ENCODE data around the gene TAF1D. TPM values are rescaled to one million over a fixed set of nuclear protein-coding genes. Genes with fewer than 3 reads are reported as not detected.

TAF1D gene
- total RNA-seq, 1 experiment from 2014 or later = 272 TPM

DNA sequence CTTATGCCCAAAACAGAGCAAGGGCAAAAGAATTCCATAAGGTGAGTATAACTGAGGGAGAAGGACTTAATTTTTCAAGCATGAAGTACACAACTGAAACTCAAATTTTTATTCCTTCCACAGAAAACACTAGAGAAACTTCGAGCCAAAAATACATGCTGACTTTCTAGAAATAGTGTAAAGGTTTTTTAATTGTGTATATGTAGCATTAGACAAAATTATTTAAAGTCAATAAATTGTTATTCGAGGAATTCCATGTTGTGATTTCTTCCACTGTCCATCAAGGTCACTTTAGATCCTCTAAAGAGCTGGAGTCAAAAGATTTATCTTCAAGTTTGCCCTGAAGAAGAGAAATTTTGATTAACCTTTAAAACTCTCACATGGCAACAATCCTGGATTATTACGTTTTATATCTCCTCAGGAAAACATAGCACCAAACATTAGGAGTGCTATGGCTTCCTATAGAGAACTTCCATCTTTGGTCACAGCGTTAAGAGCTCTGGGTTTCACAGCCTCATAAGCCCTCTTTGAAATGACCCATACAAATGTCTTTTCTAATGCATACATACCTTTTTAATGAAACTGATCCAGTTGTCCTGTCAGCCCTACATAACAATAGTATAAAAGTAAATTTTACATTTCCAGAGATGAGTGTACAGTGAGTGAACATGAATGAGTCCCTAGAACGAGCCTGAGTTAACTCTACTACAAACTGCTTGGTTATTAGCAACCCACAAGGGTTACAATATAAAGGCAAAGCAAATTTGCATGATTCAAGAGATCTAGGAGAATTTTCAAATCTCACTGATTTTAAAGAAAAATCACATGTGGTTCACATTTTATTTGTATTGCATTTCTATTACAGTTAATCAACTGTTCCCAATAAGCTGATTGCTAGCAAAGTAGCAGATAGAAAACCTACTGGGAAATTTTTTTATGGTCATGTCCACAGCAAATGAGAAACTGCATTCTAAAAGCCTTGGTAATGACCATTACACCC is 10.9 kb downstream of the TAF1D start:
- H3K36me3 Mint-ChIP-seq (ENCODE audit: insufficient read depth in 1 of 3, low read depth in 3 of 3) = peaks cover 39 to 87% (median 68%) of the 10 kb centered on the region in 3 experiments
- Histone ChIP-seq H3K18ac (ENCODE audit: insufficient read length, low read depth, low read length) (no peak overlapping the region), H4K20me1 (ENCODE audit: control insufficient read depth, insufficient read depth, insufficient read length) (no peaks in the 10 kb centered on the region), H3K23me2 (ENCODE audit: insufficient read length, low read depth, low read length, poor library complexity, severe bottlenecking) (no peaks in the 10 kb centered on the region), H2AK5ac (ENCODE audit: insufficient read length, low read length) (no peak overlapping the region), H4K8ac (replicated peaks; ENCODE audit: insufficient read length, low read depth, low read length) (no peak overlapping the region), H2BK120ac (ENCODE audit: low read depth, low read length, poor library complexity, severe bottlenecking) (no peak overlapping the region), H3K9me3 (ENCODE audit: control insufficient read depth, low read depth, low read length) (no peaks in the 10 kb centered on the region), H2AFZ (ENCODE audit: low read length) (no peak overlapping the region), H3K4me1 (ENCODE audit: insufficient read depth, low read length) (no peaks in the 10 kb centered on the region), H3K79me1 (ENCODE audit: insufficient read depth, low read depth, low read length, poor library complexity, severe bottlenecking) (peaks cover 3% of the 10 kb centered on the region), H3K23ac (ENCODE audit: insufficient read length, low read depth, low read length) (no peak overlapping the region), H3K79me2 (ENCODE audit: insufficient read depth, low read length) (0 out of 2 replicates have a peak, but pooled peaks cover 2% of the 10 kb centered on the region), H2BK20ac (ENCODE audit: low read depth, low read length, poor library complexity, severe bottlenecking) (no peak overlapping the region), H3K9ac (ENCODE audit: extremely low read depth, insufficient read length, low read length) (no peak overlapping the region), H3K56ac (ENCODE audit: insufficient read length, low read depth, low read length) (no peak overlapping the region), H4K91ac (ENCODE audit: insufficient read length, low read depth, low read length) (no peak overlapping the region), H3K4me2 (ENCODE audit: insufficient read depth, insufficient read length, low read length) (no peak overlapping the region), H2BK12ac (ENCODE audit: insufficient read length, low read depth, low read length) (no peak overlapping the region), H3K27me3 (ENCODE audit: insufficient read depth, low read length) (no peaks in the 10 kb centered on the region), H4K5ac (ENCODE audit: insufficient read length, low read depth, low read length) (no peak overlapping the region), H3K4ac (ENCODE audit: low read depth, low read length) (no peak overlapping the region), H2BK15ac (ENCODE audit: low read depth, low read length) (no peak overlapping the region), H3T11ph (ENCODE audit: low read length) (no peak overlapping the region), H3K27ac (ENCODE audit: insufficient read length, low read depth, low read length) (no peak overlapping the region), H2BK5ac (ENCODE audit: insufficient read length, low read length) (no peak overlapping the region), H3K14ac (ENCODE audit: insufficient read depth, low read length) (no peak overlapping the region)
- H3K4me1 Mint-ChIP-seq = peaks cover 4 to 6% of the 10 kb centered on the region in 2 experiments; a peak in 2 of 4 replicates
- TF ChIP-seq, protein P1, sequence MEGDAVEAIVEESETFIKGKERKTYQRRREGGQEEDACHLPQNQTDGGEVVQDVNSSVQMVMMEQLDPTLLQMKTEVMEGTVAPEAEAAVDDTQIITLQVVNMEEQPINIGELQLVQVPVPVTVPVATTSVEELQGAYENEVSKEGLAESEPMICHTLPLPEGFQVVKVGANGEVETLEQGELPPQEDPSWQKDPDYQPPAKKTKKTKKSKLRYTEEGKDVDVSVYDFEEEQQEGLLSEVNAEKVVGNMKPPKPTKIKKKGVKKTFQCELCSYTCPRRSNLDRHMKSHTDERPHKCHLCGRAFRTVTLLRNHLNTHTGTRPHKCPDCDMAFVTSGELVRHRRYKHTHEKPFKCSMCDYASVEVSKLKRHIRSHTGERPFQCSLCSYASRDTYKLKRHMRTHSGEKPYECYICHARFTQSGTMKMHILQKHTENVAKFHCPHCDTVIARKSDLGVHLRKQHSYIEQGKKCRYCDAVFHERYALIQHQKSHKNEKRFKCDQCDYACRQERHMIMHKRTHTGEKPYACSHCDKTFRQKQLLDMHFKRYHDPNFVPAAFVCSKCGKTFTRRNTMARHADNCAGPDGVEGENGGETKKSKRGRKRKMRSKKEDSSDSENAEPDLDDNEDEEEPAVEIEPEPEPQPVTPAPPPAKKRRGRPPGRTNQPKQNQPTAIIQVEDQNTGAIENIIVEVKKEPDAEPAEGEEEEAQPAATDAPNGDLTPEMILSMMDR (conservative IDR thresholded peaks at IDR 0.05) = no peak
- H3K27ac Mint-ChIP-seq = peak overlapping the region in 2 of 3 experiments; percentile 89 to 91; a peak in 4 of 7 replicates
- H3K9me3 Mint-ChIP-seq = no peaks in the 10 kb centered on the region
- WGBS (ENCODE audit: extremely low coverage, insufficient read length, low lambda C conversion rate) = no CpG with 5 or more reads among the region's 5 CpGs
- no peaks in the 10 kb centered on the region for H3K27me3 Mint-ChIP-seq (ENCODE audit: low read depth)
- DNase-seq = no peak
- H3K4me3 Mint-ChIP-seq = no peak overlapping the region
